Choroid plexus epithelial cell (primary cell): Measurements from ENCODE around the gene ZNRF1.

Source experiments
- DNase-seq: peaks from one replicate; pipeline ENCODE4 v3.0.0-alpha.2; 2010; ENCODE audit warnings: low read depth
- H3K4me3 ChIP-seq: 2 replicates; pipeline ENCODE4 v1.5.1; 2011; ENCODE audit warnings: low read depth, mild to moderate bottlenecking, control low read depth, low read length, moderate library complexity
- CTCF ChIP-seq: conservative IDR thresholded peaks from 2 replicates; pipeline ENCODE4 v1.5.1; 2011; ENCODE audit warnings: low read depth, mild to moderate bottlenecking, control low read depth, inconsistent platforms, low read length, moderate library complexity

ZNRF1 gene

GRCh38 chr16:75116081-75116910 is 117.5 kb downstream of the ZNRF1 start, which contains the start of gene LDHD:
LDHD (minus strand) TSS chr16:75116780; CDS start chr16:75116720, 60 bp downstream.
- peak; percentile 66 for DNase-seq
- no peak for TF ChIP-seq CTCF
- peak within 1 kb of the TSS; percentile 60 for H3K4me3 ChIP-seq

- H3K4me3 ChIP-seq, result no peak overlapping the region
- DNase-seq, result no peak
- TF ChIP-seq CTCF, result no peak
Observed at GRCh38 chr16:75116911-75117245, 118.1 kb downstream of the ZNRF1 start.

- no peak for TF ChIP-seq CTCF
- no peak for DNase-seq
- no peak overlapping the region for H3K4me3 ChIP-seq
Observed at GRCh38 chr16:75118943-75119539, 120.2 kb downstream of the ZNRF1 start.

- no peak for DNase-seq
- TF ChIP-seq CTCF, result no peak
- no peak overlapping the region for H3K4me3 ChIP-seq
Observed at GRCh38 chr16:75120253-75120652, 121.4 kb downstream of the ZNRF1 start.

- H3K4me3 ChIP-seq, result no peak overlapping the region
- no peak for TF ChIP-seq CTCF
- DNase-seq, result no peak
Observed at GRCh38 chr16:75121949-75122568, 123.2 kb downstream of the ZNRF1 start.

GRCh38 chr16:75122609-75123008 is 123.8 kb downstream of the ZNRF1 start:
- DNase-seq, result no peak
- no peak overlapping the region for H3K4me3 ChIP-seq
- TF ChIP-seq CTCF, result no peak
